GM15510 (cell line): ENCODE results near the gene KLK13.

ENCODE experiments used
- POLR2A ChIP-seq: IDR thresholded peaks from 3 replicates; pipeline ENCODE4 v1.6.1; 2011; ENCODE audit warnings: borderline replicate concordance; ENCODE audit not compliant: insufficient read length; ENCODE audit errors: extremely low read depth

The KLK13 gene

GRCh38 chr19:51097166-51097738, 32.4 kb upstream of the KLK13 start:
- TF ChIP-seq POLR2A, result no peak

GRCh38 chr19:51096473-51097165, 31.7 kb upstream of the KLK13 start:
- TF ChIP-seq POLR2A, result no peak

GRCh38 chr19:51094696-51095279, 29.9 kb upstream of the KLK13 start:
- no peak for TF ChIP-seq POLR2A

GRCh38 chr19:51093510-51094345, 28.8 kb upstream of the KLK13 start:
- no peak for TF ChIP-seq POLR2A

GRCh38 chr19:51093101-51093500, 28.2 kb upstream of the KLK13 start:
- no peak for TF ChIP-seq POLR2A

GRCh38 chr19:51091895-51092873, 27.3 kb upstream of the KLK13 start:
- no peak for TF ChIP-seq POLR2A

GRCh38 chr19:51091126-51091525, 26.2 kb upstream of the KLK13 start:
- no peak for TF ChIP-seq POLR2A

GRCh38 chr19:51090471-51090870, 25.6 kb upstream of the KLK13 start:
- TF ChIP-seq POLR2A, result no peak

- TF ChIP-seq POLR2A, result no peak
Measured at GRCh38 chr19:51089786-51090185, 24.9 kb upstream of the KLK13 start.

- no peak for TF ChIP-seq POLR2A
Measured at GRCh38 chr19:51086153-51086850, 21.4 kb upstream of the KLK13 start.

GRCh38 chr19:51084505-51084904, 19.6 kb upstream of the KLK13 start:
- TF ChIP-seq POLR2A, result no peak

- no peak for TF ChIP-seq POLR2A
Measured at GRCh38 chr19:51083783-51084182, 18.9 kb upstream of the KLK13 start.

GRCh38 chr19:51083181-51083580, 18.3 kb upstream of the KLK13 start:
- no peak for TF ChIP-seq POLR2A
